Measurements from ENCODE around the gene CYP2C9. TPM values are rescaled to one million over a fixed set of nuclear protein-coding genes. Genes with fewer than 3 reads are reported as not detected.

Gene CYP2C9
- total and polyA plus RNA-seq, 2 donors = 0.61 TPM; not detected in 1

- DNase-seq (ENCODE audit: extremely low spot score) = no peak
- Histone ChIP-seq H3K4me3 (ENCODE audit: low read depth, low read length) (no peak overlapping the region), H3K36me3 (ENCODE audit: insufficient read depth) (no peaks in the 10 kb centered on the region), H3K27ac (ENCODE audit: low read depth) (no peak overlapping the region), H3K4me1 (ENCODE audit: insufficient read depth) (no peaks in the 10 kb centered on the region)
- 93% methylated on average over 1 of the region's 1 CpG for WGBS
These were observed 52.9 kb downstream of the CYP2C9 start for GRCh38 chr10:94991243-94991888.

DNA sequence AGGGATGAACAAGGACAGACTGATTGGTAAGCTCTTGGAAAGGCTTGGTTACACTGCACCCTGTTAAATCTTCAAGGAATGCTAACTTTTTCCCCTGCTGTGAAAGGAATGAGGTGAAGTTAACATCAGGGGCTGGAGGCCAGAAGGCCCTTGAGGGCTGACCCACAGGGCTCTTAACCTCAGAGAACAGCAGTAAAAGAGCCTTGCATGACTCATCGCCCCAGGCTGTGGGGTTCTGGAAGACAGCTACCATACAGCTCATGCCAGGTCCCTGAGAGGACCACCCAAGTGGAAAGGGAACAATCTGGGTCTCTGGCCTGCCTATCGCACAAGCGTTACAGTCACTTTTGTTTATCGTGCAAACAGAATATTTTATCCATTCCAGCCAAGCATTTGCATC, 54.4 kb downstream of the CYP2C9 start:
- Histone ChIP-seq H3K4me1 (ENCODE audit: insufficient read depth) (no peaks in the 10 kb centered on the region), H3K36me3 (ENCODE audit: insufficient read depth) (no peaks in the 10 kb centered on the region), H3K27ac (ENCODE audit: low read depth) (no peak overlapping the region), H3K4me3 (ENCODE audit: low read depth, low read length) (no peak overlapping the region)
- WGBS = 61% methylated on average over 4 of the region's 4 CpGs
- no peak for DNase-seq (ENCODE audit: extremely low spot score)

DNA sequence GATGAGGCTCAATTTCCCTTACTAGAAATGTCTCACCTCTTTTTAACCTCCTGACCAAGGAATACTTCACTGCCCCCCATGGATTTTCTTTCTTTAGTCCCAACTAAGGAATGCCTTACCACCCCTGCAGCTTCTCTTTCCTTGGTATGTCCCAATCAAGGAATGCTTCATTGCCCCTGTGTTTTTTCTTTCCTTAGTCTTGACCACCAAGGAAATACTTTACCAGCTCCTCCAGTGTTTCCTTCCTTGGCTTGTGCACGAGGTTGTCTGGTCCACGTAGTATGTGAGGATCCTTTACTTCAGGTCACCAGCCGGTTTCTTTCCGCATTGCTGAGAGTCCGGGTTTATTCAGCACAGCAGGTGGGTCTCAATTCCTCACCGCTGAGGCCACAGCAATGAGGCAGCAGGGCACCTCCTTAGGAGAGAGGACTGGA, 59.3 kb downstream of the CYP2C9 start:
- 40% methylated on average over 6 of the region's 6 CpGs for WGBS

GRCh38 chr10:95026461-95026860, 88.0 kb downstream of the CYP2C9 start:
- DNase-seq (ENCODE audit: extremely low spot score) = no peak
- H3K36me3 ChIP-seq (ENCODE audit: insufficient read depth) = no peaks in the 10 kb centered on the region
- whole genome bisulfite sequencing = 83% methylated on average over 2 of the region's 2 CpGs
- H3K27ac ChIP-seq (ENCODE audit: low read depth) = no peak overlapping the region
- no peak overlapping the region for H3K4me3 ChIP-seq (ENCODE audit: low read depth, low read length)
- H3K4me1 ChIP-seq (ENCODE audit: insufficient read depth) = no peaks in the 10 kb centered on the region

More for the DNA sequence above, 59.3 kb downstream of the CYP2C9 start:
- Histone ChIP-seq H3K36me3 (ENCODE audit: insufficient read depth) (no peaks in the 10 kb centered on the region), H3K4me3 (ENCODE audit: low read depth, low read length) (no peak overlapping the region), H3K4me1 (ENCODE audit: insufficient read depth) (no peaks in the 10 kb centered on the region), H3K27ac (ENCODE audit: low read depth) (no peak overlapping the region)
- DNase-seq (ENCODE audit: extremely low spot score) = no peak

DNA sequence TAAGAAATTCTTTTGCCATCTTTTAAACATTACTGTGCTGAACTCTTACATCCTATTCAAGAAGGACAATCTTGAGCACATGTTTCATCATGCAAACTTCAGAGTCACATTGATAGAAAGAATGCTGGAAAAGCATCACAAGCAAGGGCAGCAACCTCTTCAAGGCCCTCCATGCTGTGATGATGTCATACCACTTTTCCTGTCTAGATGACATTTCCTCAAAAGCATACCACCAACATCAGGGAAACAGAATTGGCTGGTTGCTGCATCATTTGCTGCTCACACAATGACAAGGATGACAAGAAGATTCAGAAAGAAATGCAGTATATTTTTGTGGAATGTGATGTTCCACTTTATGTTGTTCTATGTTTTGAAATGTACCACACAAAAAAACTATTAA, 93.2 kb downstream of the CYP2C9 start:
- Histone ChIP-seq H3K27ac (ENCODE audit: low read depth) (no peak overlapping the region), H3K4me3 (ENCODE audit: low read depth, low read length) (no peak overlapping the region), H3K36me3 (ENCODE audit: insufficient read depth) (no peaks in the 10 kb centered on the region), H3K4me1 (ENCODE audit: insufficient read depth) (no peaks in the 10 kb centered on the region)
- no peak for DNase-seq (ENCODE audit: extremely low spot score)

GRCh38 chr10:95034401-95034800, 95.9 kb downstream of the CYP2C9 start:
- WGBS = 90% methylated on average over 4 of the region's 4 CpGs
- no peak for DNase-seq (ENCODE audit: extremely low spot score)
- no peaks in the 10 kb centered on the region for H3K4me1 ChIP-seq (ENCODE audit: insufficient read depth)

DNA sequence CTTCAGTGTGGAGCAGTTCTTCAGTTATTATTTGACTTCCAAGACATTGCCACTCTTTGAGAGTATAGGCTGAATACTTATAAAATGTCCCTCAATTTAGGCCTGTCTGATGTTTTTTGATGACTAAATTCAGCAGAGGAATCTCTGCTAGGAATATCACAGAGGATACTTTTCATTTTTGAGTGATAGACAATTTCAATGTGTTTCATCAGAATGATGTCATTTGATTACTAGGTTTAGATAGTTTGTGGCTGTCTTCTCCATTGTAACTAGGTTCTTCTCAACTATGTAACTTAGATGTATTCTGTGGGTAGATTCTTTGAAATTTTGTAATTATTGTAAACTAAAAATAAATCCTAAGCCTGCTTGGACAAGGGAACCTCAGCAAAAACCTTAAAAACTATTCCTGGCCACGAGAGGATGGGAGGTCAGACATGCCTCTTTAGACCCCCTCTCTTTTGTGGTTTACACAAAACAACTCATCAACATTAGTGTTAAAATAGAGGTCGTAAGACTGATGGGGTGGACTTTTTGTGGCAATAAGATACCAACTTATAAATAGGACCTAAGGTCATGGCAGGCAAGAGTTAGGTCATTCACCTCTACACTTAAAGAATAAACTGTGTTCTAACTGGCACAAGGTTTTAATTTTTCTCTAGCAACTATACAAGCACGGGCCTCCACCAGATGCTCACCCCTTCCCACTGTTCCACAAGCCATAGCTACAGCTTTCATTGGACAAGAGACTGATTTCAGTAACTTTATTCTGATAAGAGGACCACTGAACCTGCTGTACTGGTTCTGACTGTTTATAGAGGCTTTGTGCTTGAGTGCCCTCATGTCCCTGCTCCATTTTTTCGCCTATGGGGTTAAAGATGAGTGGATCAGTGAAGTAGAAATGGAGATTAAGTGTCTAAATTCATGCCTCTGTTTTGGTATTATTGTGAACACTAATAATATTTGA, 97.2 kb downstream of the CYP2C9 start:
- WGBS = 50% methylated on average over 4 of the region's 4 CpGs
- DNase-seq (ENCODE audit: extremely low spot score) = no peak
- no peaks in the 10 kb centered on the region for H3K36me3 ChIP-seq (ENCODE audit: insufficient read depth)
- H3K4me3 ChIP-seq (ENCODE audit: low read depth, low read length) = no peak overlapping the region
- no peaks in the 10 kb centered on the region for H3K4me1 ChIP-seq (ENCODE audit: insufficient read depth)
- no peak overlapping the region for H3K27ac ChIP-seq (ENCODE audit: low read depth)

More at GRCh38 chr10:95034401-95034800, 95.9 kb downstream of the CYP2C9 start:
- H3K4me3 ChIP-seq (ENCODE audit: low read depth, low read length) = no peak overlapping the region
- H3K27ac ChIP-seq (ENCODE audit: low read depth) = no peak overlapping the region
- no peaks in the 10 kb centered on the region for H3K36me3 ChIP-seq (ENCODE audit: insufficient read depth)

- Histone ChIP-seq H3K36me3 (ENCODE audit: insufficient read depth) (no peaks in the 10 kb centered on the region), H3K4me3 (ENCODE audit: low read depth, low read length) (no peak overlapping the region), H3K27ac (ENCODE audit: low read depth) (no peak overlapping the region), H3K4me1 (ENCODE audit: insufficient read depth) (no peaks in the 10 kb centered on the region)
- 73% methylated on average over 2 of the region's 2 CpGs for WGBS
- no peak for DNase-seq (ENCODE audit: extremely low spot score)
These were observed 100.8 kb downstream of the CYP2C9 start for GRCh38 chr10:95039281-95039680.

Small RNA genes lying within 50 kb of the gene (small RNA-seq; reads per million reads assigned to genes)
- gene CYP2C60P = not detected

Other genes with a start within 250 kb of the CYP2C9 start
- not detected for gene CYP2C19, start 176.0 kb upstream of the CYP2C9 start, total RNA-seq
- 0.06 TPM for gene CYP2C19, start 176.0 kb upstream of the CYP2C9 start, polyA plus RNA-seq
- gene CYP2C8, start 130.8 kb downstream of the CYP2C9 start, total RNA-seq = 1.1 TPM
- 0.95 TPM for gene CYP2C8, start 130.8 kb downstream of the CYP2C9 start, polyA plus RNA-seq